Epithelial cell of proximal tubule (primary cell): ENCODE data around the gene TMEFF2. TPM values are rescaled to one million over a fixed set of nuclear protein-coding genes. Genes with fewer than 3 reads are reported as not detected.

Source experiments
- DNase-seq: peaks from one replicate; pipeline ENCODE4 v3.0.0-alpha.2; 2011; ENCODE audit warnings: low read depth
- H3K4me3 ChIP-seq: 2 replicates; pipeline ENCODE4 v1.5.1; 2011; ENCODE audit warnings: low read depth, mild to moderate bottlenecking, low read length
- total RNA-seq: library from RNA; depleted of rRNA; stranded (reverse); fragments of >200 nt; gene quantifications from 2 replicates; pipeline ENCODE4 v1.2.3, GENCODE V29; 2015
- TF ChIP-seq, protein P1 (sequence below): conservative IDR thresholded peaks from 2 replicates; pipeline ENCODE4 v1.5.1; 2012; ENCODE audit warnings: low read depth, mild to moderate bottlenecking, low read length

Gene TMEFF2
- total RNA-seq, 1 donor from 2014 or later = not detected

DNA sequence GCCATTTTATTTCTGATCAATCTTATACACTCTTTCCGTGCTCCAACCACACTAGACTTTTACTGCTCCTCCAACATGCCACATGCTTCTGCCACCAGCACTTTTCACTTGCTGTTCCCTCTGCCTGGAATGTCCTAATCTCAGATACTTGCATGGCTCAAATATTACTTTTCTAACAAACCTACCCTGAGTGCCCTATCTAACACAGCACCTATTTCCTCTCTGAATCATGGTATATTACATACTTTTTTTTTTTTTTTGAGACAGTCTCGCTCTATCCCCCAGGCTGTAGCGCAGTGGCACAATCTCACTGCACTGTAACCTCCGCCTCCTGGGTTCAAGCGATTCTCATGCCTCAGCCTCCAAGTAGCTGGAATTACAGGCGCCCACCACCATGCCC is 181.5 kb downstream of the TMEFF2 start:
- DNase-seq = no peak
- TF ChIP-seq, protein P1, sequence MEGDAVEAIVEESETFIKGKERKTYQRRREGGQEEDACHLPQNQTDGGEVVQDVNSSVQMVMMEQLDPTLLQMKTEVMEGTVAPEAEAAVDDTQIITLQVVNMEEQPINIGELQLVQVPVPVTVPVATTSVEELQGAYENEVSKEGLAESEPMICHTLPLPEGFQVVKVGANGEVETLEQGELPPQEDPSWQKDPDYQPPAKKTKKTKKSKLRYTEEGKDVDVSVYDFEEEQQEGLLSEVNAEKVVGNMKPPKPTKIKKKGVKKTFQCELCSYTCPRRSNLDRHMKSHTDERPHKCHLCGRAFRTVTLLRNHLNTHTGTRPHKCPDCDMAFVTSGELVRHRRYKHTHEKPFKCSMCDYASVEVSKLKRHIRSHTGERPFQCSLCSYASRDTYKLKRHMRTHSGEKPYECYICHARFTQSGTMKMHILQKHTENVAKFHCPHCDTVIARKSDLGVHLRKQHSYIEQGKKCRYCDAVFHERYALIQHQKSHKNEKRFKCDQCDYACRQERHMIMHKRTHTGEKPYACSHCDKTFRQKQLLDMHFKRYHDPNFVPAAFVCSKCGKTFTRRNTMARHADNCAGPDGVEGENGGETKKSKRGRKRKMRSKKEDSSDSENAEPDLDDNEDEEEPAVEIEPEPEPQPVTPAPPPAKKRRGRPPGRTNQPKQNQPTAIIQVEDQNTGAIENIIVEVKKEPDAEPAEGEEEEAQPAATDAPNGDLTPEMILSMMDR = no peak
- H3K4me3 ChIP-seq = no peak overlapping the region

- TF ChIP-seq, protein P1 = no peak
- no peak for DNase-seq
- no peak overlapping the region for H3K4me3 ChIP-seq
Observed at GRCh38 chr2:192011196-192011595, 183.5 kb downstream of the TMEFF2 start.

GRCh38 chr2:192010073-192010472 is 184.7 kb downstream of the TMEFF2 start:
- TF ChIP-seq, protein P1 = no peak

GRCh38 chr2:192007581-192008228 is 187.0 kb downstream of the TMEFF2 start:
- no peak for DNase-seq
- TF ChIP-seq, protein P1 = no peak

More at GRCh38 chr2:192010073-192010472, 184.7 kb downstream of the TMEFF2 start:
- H3K4me3 ChIP-seq = no peak overlapping the region
- DNase-seq = no peak

GRCh38 chr2:192005211-192005610 is 189.5 kb downstream of the TMEFF2 start:
- DNase-seq = no peak
- TF ChIP-seq, protein P1 = no peak

More at GRCh38 chr2:192007581-192008228, 187.0 kb downstream of the TMEFF2 start:
- no peak overlapping the region for H3K4me3 ChIP-seq

GRCh38 chr2:192004188-192004963 is 190.4 kb downstream of the TMEFF2 start:
- TF ChIP-seq, protein P1 = no peak
- no peak for DNase-seq
- H3K4me3 ChIP-seq = no peak overlapping the region

More at GRCh38 chr2:192005211-192005610, 189.5 kb downstream of the TMEFF2 start:
- no peak overlapping the region for H3K4me3 ChIP-seq
